Astrocyte of the cerebellum (primary cell): ENCODE results near the gene CHRFAM7A.
"Not testable (repeated sequence)": the region's sequence is repeated elsewhere in the genome, so short reads cannot be mapped to it uniquely, and the experiment has no call there.

Source experiments
- DNase-seq: peaks from one replicate; pipeline ENCODE4 v3.0.0-alpha.2; 2011; ENCODE audit warnings: low read depth
- H3K4me3 ChIP-seq: 2 replicates; pipeline ENCODE4 v1.5.1; 2011; ENCODE audit warnings: mild to moderate bottlenecking, low read depth, low read length, moderate library complexity
- in situ Hi-C: cut with HindIII; loops from 2 replicates; pipeline ENCODE4 v1.10.0; 2017; ENCODE audit warnings: low sequenced_read_pairs

CHRFAM7A gene

DNA sequence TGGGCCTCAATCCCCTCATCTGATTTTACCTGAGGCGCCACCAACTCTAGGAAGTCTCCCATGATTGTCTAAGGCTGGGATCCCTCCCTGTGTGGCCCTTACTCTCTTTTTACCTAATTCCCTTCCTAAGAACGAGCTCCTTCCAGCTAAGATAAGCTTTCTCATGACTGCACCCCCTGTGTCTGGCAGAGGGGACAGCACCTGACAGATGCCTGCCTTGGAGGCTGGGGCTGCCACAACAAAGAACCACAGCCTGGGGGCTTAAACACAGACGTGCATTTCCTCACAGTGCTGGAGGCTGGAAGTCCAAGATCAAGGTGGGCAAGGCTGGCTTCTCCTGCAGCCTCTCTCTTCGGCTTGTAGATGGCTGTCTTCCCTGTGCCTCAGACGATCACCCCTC, 43.5 kb downstream of the CHRFAM7A start:
- in situ Hi-C loops, H3K4me3 ChIP-seq, DNase-seq: not testable (repeated sequence)

DNA sequence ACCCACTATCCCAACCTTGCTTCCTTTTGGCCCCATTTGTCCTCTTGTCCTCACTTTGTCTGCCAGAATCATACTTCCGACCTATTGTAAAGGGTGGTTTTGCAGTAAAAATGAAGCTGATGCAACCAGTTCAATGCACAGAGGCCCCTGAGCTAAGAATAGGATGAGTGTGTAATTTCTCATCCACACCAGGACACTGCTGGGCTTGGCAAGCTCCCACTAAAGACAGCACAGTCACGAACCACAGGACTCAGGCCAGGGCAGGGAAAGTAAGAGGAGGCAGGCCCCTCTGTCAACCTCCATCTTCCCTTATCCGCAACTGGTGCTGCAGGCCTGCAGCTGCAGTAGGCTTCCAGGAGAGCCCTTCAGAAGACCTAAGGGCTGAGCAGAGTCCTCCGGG, 56.8 kb downstream of the CHRFAM7A start:
- DNase-seq, in situ Hi-C loops, H3K4me3 ChIP-seq: not testable (repeated sequence)

DNA sequence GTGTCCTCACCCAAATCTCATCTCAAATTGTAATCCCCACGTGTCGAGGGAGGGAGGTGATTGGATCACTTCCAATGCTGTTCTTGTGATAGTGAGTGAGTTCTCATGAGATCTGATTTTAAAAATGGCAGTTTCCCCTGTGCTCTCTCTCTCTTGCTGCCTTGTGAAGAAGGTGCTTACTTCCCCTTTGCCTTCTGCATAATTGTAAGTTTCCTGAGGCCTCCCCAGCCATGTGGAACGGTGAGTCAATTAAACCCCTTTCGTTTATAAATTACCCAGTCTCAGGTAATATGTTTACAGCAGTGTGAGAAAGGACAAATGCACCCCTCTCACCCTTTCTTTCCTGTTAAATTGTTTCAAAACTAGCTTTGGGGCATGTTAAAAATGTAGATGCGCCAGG, 59.2 kb downstream of the CHRFAM7A start:
- H3K4me3 ChIP-seq, in situ Hi-C loops, DNase-seq: not testable (repeated sequence)

DNA sequence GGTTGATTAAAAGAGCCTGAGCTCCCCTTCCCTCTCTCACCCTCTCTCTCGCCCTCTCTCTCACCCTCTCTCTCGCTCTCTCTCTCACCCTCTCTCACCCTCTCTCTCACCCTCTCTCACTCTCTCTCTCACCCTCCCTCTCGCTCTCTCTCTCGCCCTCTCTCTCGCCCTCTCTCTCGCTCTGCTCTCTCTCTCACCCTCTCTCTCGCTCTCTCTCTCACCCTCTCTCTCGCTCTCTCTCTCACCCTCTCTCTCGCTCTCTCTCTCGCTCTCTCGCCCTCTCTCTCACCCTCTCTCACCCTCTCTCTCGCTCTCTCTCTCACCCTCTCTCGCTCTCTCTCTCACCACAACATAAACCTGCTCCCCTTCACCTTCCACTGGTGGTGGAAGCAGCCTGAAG, 67.2 kb downstream of the CHRFAM7A start:
- in situ Hi-C loops, H3K4me3 ChIP-seq, DNase-seq: not testable (repeated sequence)

DNA sequence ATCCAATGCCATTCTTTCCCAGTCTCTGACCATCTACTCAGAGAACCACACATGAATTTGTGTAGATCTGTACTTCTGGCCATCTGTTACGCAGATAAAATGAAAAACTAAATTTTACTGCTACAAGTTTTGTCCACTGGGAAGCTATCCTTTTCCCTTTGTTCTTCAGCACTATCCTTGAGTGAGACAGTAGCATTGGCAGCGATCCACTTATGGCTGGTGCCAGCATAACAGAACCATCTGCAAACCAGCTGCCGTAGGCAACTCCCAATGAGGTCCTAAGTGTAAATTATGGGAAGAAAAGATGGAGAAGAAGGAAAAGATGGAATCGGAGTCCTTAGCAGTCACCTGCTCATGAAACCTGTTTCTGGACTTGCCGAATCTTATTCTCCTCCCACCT, 72.3 kb downstream of the CHRFAM7A start:
- H3K4me3 ChIP-seq, DNase-seq, in situ Hi-C loops: not testable (repeated sequence)

DNA sequence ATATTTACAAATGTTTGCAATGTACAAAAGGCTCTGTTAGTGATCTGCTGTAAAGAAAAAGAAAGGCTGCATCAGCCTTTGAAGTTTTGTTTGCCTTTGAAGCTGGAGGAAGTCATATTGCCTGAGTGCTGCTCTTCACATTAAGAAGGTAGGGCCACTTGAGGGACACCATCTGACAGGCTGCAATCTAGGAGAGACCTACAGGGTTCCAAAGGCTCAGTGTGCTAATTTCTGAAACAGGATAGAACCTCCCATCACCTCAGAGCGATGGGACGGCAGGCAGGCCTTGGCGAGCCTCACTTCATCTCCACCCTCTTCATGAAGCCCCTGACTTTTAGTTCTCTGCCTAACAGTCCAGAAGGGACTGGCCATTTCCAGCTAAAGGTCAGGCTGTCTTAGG, 77.6 kb downstream of the CHRFAM7A start:
- in situ Hi-C loops, DNase-seq, H3K4me3 ChIP-seq: not testable (repeated sequence)

DNA sequence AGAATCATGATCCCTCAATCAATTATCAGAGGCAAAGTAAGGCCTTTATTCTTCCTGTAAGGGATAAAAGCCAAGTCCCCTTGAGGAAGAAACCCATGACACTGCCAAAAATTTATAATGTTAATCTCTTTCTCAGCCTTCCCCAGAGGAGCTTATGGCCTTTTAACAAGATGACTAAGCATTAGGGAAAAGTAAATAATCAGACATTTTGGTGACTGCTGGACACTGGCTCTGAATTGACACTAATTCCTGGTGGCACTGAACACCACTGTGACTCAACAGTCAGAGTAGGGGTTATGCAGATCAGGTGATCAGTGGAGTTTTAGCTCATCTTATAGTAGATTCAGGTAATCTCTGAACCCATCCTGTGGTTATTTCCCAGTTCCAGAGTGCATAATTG, 82.8 kb downstream of the CHRFAM7A start:
- H3K4me3 ChIP-seq, in situ Hi-C loops, DNase-seq: not testable (repeated sequence)
